ENCODE results near the gene SLC50A1. TPM values are rescaled to one million over a fixed set of nuclear protein-coding genes. Genes with fewer than 3 reads are reported as not detected.
A peak's percentile ranks its signal among the peaks of the same experiment; 100 is the strongest.
"Not testable (repeated sequence)": the region's sequence is repeated elsewhere in the genome, so short reads cannot be mapped to it uniquely, and the experiment has no call there.

Gene SLC50A1
- total RNA-seq, 1 donor from 2014 or later, result 22.8 TPM

DNA sequence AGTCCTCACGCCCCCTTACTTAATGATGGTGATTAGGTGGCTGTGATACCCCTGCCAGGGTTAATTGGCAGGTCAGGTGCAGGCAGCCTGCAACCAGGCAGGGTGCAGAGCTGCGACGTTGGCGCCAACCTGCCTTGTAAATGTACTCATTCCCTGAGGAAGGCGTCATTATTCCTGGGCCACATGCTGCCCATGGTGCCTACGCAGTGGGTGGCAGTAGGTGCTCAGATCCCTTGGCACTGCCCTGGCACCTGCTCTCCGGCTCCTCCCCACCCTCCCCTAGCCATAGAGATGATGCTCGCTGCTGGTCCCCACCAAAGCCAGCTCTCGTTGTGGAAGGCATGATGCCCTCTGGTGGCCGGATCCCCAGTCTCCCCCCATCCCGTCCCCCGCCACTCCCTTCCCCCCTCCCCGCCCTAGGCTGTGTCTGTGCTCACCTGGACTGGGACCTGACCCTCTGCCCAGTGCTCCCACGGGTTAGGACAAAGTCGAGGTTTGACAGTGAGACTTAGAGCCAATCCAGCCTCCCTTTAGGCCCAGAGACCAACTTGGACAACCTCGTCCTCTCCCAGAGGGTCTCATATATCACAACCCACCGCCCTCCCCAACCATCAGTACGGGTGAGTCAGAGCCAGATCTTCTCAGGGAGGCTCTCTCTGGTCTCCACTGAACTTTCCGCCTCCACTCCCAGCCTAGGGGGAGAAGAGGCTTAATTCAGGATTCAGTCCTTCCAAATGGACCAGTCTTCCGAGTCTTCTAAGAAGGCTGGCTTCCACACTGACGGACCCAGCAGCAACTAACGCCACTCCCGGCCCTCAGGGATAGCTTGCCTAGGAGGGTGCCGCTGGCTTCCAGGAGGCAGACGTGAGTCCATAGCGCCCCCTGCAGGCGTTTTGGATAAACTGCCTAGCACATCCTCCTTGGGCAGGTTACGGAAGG is 31.8 kb downstream of the SLC50A1 start:
- H3K9me3 Mint-ChIP-seq (ENCODE audit: unreplicated experiment), result peaks cover 5% of the 10 kb centered on the region
- Histone ChIP-seq H3K9me3 (ENCODE audit: insufficient read depth, low read depth, low read length) (no peaks in the 10 kb centered on the region), H3K27ac (ENCODE audit: low read depth, low read length) (no peak overlapping the region), H3K4me2 (ENCODE audit: low read length) (peak overlapping the region; percentile 56), H3K4me1 (ENCODE audit: insufficient read depth, low read length) (peaks cover 6% of the 10 kb centered on the region), H3K9ac (ENCODE audit: low read length) (peak overlapping the region; percentile 1), H2AFZ (ENCODE audit: low read depth, low read length) (no peak overlapping the region), H4K20me1 (ENCODE audit: insufficient read depth, low read length) (peaks cover 8% of the 10 kb centered on the region), H3K4me3 (ENCODE audit: insufficient read depth, low read depth, low read length) (no peak overlapping the region), H3K27me3 (ENCODE audit: insufficient read depth, low read length) (no peaks in the 10 kb centered on the region), H3K36me3 (ENCODE audit: insufficient read depth, low read length) (peaks cover 11% of the 10 kb centered on the region), H3K79me2 (ENCODE audit: insufficient read depth, low read length) (peaks cover 16% of the 10 kb centered on the region)
- peak overlapping the region; percentile 66 for H3K27ac Mint-ChIP-seq (ENCODE audit: unreplicated experiment)
- peak overlapping the region; percentile 73 for H3K4me3 Mint-ChIP-seq (ENCODE audit: unreplicated experiment)
- peaks cover 13% of the 10 kb centered on the region for H3K36me3 Mint-ChIP-seq (ENCODE audit: low read depth, unreplicated experiment)
- DNase-seq (ENCODE audit: low read depth), result peak; percentile 44
- peaks cover 10% of the 10 kb centered on the region for H3K4me1 Mint-ChIP-seq (ENCODE audit: low read depth, unreplicated experiment)
- no peak for FAIRE-seq
- TF ChIP-seq EZH2 (IDR thresholded peaks at IDR 0.05; ENCODE audit: insufficient read depth, low read length), result no peak
- TF ChIP-seq, protein P1, sequence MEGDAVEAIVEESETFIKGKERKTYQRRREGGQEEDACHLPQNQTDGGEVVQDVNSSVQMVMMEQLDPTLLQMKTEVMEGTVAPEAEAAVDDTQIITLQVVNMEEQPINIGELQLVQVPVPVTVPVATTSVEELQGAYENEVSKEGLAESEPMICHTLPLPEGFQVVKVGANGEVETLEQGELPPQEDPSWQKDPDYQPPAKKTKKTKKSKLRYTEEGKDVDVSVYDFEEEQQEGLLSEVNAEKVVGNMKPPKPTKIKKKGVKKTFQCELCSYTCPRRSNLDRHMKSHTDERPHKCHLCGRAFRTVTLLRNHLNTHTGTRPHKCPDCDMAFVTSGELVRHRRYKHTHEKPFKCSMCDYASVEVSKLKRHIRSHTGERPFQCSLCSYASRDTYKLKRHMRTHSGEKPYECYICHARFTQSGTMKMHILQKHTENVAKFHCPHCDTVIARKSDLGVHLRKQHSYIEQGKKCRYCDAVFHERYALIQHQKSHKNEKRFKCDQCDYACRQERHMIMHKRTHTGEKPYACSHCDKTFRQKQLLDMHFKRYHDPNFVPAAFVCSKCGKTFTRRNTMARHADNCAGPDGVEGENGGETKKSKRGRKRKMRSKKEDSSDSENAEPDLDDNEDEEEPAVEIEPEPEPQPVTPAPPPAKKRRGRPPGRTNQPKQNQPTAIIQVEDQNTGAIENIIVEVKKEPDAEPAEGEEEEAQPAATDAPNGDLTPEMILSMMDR (IDR thresholded peaks at IDR 0.05; ENCODE audit: insufficient read depth, low read depth, low read length), result peak; percentile 85
- peaks cover 5% of the 10 kb centered on the region for H3K27me3 Mint-ChIP-seq (ENCODE audit: low read depth, unreplicated experiment)

- H3K27ac Mint-ChIP-seq (ENCODE audit: unreplicated experiment), result peak overlapping the region; percentile 66
- not testable (repeated sequence) for DNase-seq (ENCODE audit: low read depth)
Observed at GRCh38 chr1:155168105-155168445, 32.4 kb downstream of the SLC50A1 start.

DNA sequence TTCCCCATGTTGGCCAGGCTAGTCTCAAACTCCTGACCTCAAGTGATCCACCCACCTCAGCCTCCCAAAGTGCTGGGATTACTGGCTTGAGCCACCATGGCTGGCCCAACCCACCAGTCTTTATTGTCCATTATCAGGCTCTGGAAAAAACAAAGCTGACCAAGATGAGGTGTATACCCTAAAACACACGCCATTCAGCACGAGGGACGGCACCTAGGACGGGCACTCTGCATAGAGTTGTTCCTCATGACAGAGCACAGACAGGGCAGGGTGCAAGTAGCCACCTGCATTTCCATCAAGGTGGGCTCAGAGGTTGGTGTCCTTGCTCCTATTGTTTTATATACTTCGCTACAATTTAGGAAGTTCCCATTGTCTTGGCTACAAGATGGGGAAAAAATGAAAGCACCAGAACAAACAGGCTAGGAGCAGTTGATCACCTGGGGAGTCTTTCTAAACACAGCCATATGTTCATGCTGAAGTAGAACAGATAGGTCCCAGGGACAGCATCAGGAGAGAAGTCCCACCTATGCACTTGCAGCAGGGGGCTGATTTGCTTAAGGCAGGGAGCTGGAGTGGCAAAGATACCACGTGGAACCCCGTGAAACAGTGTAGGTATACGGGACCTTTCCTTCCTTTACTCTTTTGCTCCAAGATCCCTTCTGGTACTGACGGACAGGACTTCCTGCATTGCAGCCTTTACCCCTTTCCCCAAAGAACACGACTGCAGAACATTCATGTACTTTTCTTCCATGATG is 33.0 kb downstream of the SLC50A1 start:
- Mint-ChIP-seq H3K4me3 (ENCODE audit: unreplicated experiment) (no peak overlapping the region), H3K4me1 (ENCODE audit: low read depth, unreplicated experiment) (peaks cover 12% of the 10 kb centered on the region), H3K27ac (ENCODE audit: unreplicated experiment) (peak overlapping the region; percentile 68), H3K27me3 (ENCODE audit: low read depth, unreplicated experiment) (peaks cover 5% of the 10 kb centered on the region), H3K36me3 (ENCODE audit: low read depth, unreplicated experiment) (peaks cover 13% of the 10 kb centered on the region), H3K9me3 (ENCODE audit: unreplicated experiment) (peaks cover 5% of the 10 kb centered on the region)
- no peak for TF ChIP-seq EZH2 (IDR thresholded peaks at IDR 0.05; ENCODE audit: insufficient read depth, low read length)
- TF ChIP-seq, protein P1 (IDR thresholded peaks at IDR 0.05; ENCODE audit: insufficient read depth, low read depth, low read length), result no peak
- no peaks in the 10 kb centered on the region for H3K9me3 ChIP-seq (ENCODE audit: insufficient read depth, low read depth, low read length)
- peaks cover 23% of the 10 kb centered on the region for H3K79me2 ChIP-seq (ENCODE audit: insufficient read depth, low read length)
- peaks cover 8% of the 10 kb centered on the region for H4K20me1 ChIP-seq (ENCODE audit: insufficient read depth, low read length)
- DNase-seq (ENCODE audit: low read depth) (no peak), FAIRE-seq (no peak)
- no peak overlapping the region for H3K9ac ChIP-seq (ENCODE audit: low read length)
- no peaks in the 10 kb centered on the region for H3K27me3 ChIP-seq (ENCODE audit: insufficient read depth, low read length)
- H3K4me2 ChIP-seq (ENCODE audit: low read length), result no peak overlapping the region
- peaks cover 11% of the 10 kb centered on the region for H3K36me3 ChIP-seq (ENCODE audit: insufficient read depth, low read length)
- no peak overlapping the region for H3K27ac ChIP-seq (ENCODE audit: low read depth, low read length)
- H3K4me3 ChIP-seq (ENCODE audit: insufficient read depth, low read depth, low read length), result no peak overlapping the region
- peaks cover 11% of the 10 kb centered on the region for H3K4me1 ChIP-seq (ENCODE audit: insufficient read depth, low read length)
- no peak overlapping the region for H2AFZ ChIP-seq (ENCODE audit: low read depth, low read length)

More at GRCh38 chr1:155168105-155168445, 32.4 kb downstream of the SLC50A1 start:
- FAIRE-seq; H2AFZ ChIP-seq (ENCODE audit: low read depth, low read length); H3K4me3 ChIP-seq (ENCODE audit: insufficient read depth, low read depth, low read length); H3K4me1 ChIP-seq (ENCODE audit: insufficient read depth, low read length); H3K4me3 Mint-ChIP-seq (ENCODE audit: unreplicated experiment); H3K27me3 Mint-ChIP-seq (ENCODE audit: low read depth, unreplicated experiment); H3K27ac ChIP-seq (ENCODE audit: low read depth, low read length); H3K9me3 ChIP-seq (ENCODE audit: insufficient read depth, low read depth, low read length); H4K20me1 ChIP-seq (ENCODE audit: insufficient read depth, low read length); H3K9ac ChIP-seq (ENCODE audit: low read length); H3K27me3 ChIP-seq (ENCODE audit: insufficient read depth, low read length); H3K9me3 Mint-ChIP-seq (ENCODE audit: unreplicated experiment): not testable (repeated sequence)
- peak overlapping the region; percentile 56 for H3K4me2 ChIP-seq (ENCODE audit: low read length)
- H3K79me2 ChIP-seq (ENCODE audit: insufficient read depth, low read length), result peaks cover 22% of the 10 kb centered on the region
- H3K4me1 Mint-ChIP-seq (ENCODE audit: low read depth, unreplicated experiment), result peaks cover 12% of the 10 kb centered on the region
- H3K36me3 Mint-ChIP-seq (ENCODE audit: low read depth, unreplicated experiment), result peaks cover 13% of the 10 kb centered on the region
- H3K36me3 ChIP-seq (ENCODE audit: insufficient read depth, low read length), result peaks cover 11% of the 10 kb centered on the region

Measured in astrocyte (in vitro differentiated cells and primary cell).